HS-27A (cell line): ENCODE measurements around the gene AK5.

Experiments used
- DNase-seq: peaks from one replicate; pipeline ENCODE4 v3.0.0-alpha.2; 2012; ENCODE audit warnings: low read depth, missing footprints

AK5 gene

GRCh38 chr1:77589231-77589630, 307.4 kb downstream of the AK5 start:
- no peak for DNase-seq

- DNase-seq: no peak
These were observed 308.8 kb downstream of the AK5 start for GRCh38 chr1:77590651-77591050.

DNA sequence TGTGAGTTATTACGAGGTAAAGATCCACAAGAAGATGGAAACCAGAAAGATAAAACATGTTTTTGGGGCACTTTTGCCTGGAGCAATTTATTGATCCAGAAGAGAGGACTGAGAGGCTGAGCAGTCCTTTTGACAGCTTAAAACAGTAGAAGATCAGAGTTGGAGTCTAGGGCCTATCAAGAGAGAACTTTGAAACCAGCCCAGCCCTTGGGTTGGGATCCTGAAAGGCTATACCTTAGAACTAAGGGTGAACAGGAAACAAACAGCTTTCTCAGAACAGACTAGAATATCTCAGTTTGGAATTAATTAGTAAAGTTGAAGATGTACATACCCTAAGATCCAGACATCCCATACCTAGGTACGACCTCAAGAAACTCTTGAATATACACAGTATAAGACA, 311.1 kb downstream of the AK5 start:
- no peak for DNase-seq

- no peak for DNase-seq
These were observed 312.7 kb downstream of the AK5 start for GRCh38 chr1:77594366-77595112.

- DNase-seq: no peak
These were observed 315.5 kb downstream of the AK5 start for GRCh38 chr1:77597310-77597709.

- no peak for DNase-seq
These were observed 323.6 kb downstream of the AK5 start for GRCh38 chr1:77605246-77606026.

DNA sequence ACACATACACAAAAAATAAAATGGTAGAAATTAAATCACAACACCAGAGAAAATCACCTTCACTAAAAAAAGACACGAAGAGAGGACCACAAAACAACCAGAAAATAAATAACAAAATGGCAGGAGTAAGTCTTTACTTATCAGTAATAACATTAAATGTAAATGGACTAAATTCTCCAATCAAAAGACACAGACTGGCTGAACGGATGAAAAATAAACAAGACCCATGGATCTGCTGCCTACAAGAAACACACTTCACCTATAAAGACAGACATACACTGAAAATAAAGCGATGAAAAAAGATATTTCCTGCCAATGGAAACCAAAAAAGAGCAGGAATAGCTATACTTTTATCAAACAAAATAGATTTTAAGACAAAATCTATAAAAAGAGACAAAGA, 327.1 kb downstream of the AK5 start:
- no peak for DNase-seq
